ENCODE data around the gene IFRD2. TPM values are rescaled to one million over a fixed set of nuclear protein-coding genes. Genes with fewer than 3 reads are reported as not detected.
A peak's percentile ranks its signal among the peaks of the same experiment; 100 is the strongest.

The IFRD2 gene
- total and polyA plus RNA-seq, 2 donors (not counting 1 experiment from before 2014, with no cell fraction given) = 28.1 to 51.0 TPM

GRCh38 chr3:50268703-50269451, 23.4 kb downstream of the IFRD2 start, which contains the start of gene SEMA3B:
SEMA3B (plus strand) TSS chr3:50269147; CDS start chr3:50269241, 94 bp downstream.
- Histone ChIP-seq H3K9ac (ENCODE audit: insufficient read depth, low read length) (no peak within 1 kb of the TSS), H3K36me3 (ENCODE audit: control insufficient read depth, insufficient read depth, low read length) (no peaks in the 10 kb centered on the region), H2AFZ (ENCODE audit: low read length) (no peak within 1 kb of the TSS), H3K27ac (ENCODE audit: insufficient read depth, low read length) (peak within 1 kb of the TSS; percentile 14), H3K79me2 (ENCODE audit: control insufficient read depth, insufficient read depth, low read length) (no peaks in the 10 kb centered on the region), H3K4me2 (ENCODE audit: extremely low read depth, insufficient read depth, low read length) (peak within 1 kb of the TSS; percentile 88), H3K4me3 (replicated peaks in 1 of 4; ENCODE audit: control extremely low read depth in 1 of 4, insufficient read depth in 1 of 4, low read depth in 3 of 4, low read length in 4 of 4) (peak within 1 kb of the TSS; percentile 46 to 64 (median 55)), H4K20me1 (ENCODE audit: control insufficient read depth, extremely low read depth, insufficient read depth, low read length) (no peaks in the 10 kb centered on the region), H3K4me1 (ENCODE audit: control insufficient read depth, extremely low read depth, insufficient read depth, low read length) (peaks cover 63% of the 10 kb centered on the region), H3K9me3 (ENCODE audit: control insufficient read depth, insufficient read depth, low read depth, low read length) (no peaks in the 10 kb centered on the region), H3K27me3 (ENCODE audit: control insufficient read depth, insufficient read depth, low read length) (no peaks in the 10 kb centered on the region)
- TF ChIP-seq CTCF (conservative IDR thresholded peaks at IDR 0.05 in 1 of 2, IDR thresholded peaks at IDR 0.05 in 1 of 2; ENCODE audit: low read depth in 1 of 2, low read length in 2 of 2) (no peak), EZH2 (IDR thresholded peaks at IDR 0.05; ENCODE audit: low read length, missing control alignments) (no peak)
- peak; percentile 29 to 71 for DNase-seq (ENCODE audit: low read depth in 2 of 2)

- no peak for TF ChIP-seq CTCF (conservative IDR thresholded peaks at IDR 0.05 in 1 of 2, IDR thresholded peaks at IDR 0.05 in 1 of 2; ENCODE audit: low read depth in 1 of 2, low read length in 2 of 2)
- no peaks in the 10 kb centered on the region for H3K79me2 ChIP-seq (ENCODE audit: control insufficient read depth, insufficient read depth, low read length)
- H3K4me2 ChIP-seq (ENCODE audit: extremely low read depth, insufficient read depth, low read length) = peak overlapping the region; percentile 73
- H3K9me3 ChIP-seq (ENCODE audit: control insufficient read depth, insufficient read depth, low read depth, low read length) = no peaks in the 10 kb centered on the region
- H3K27ac ChIP-seq (ENCODE audit: insufficient read depth, low read length) = no peak overlapping the region
- no peaks in the 10 kb centered on the region for H3K36me3 ChIP-seq (ENCODE audit: control insufficient read depth, insufficient read depth, low read length)
- DNase-seq (ENCODE audit: low read depth in 2 of 2) = no peak
- H3K4me3 ChIP-seq (replicated peaks in 1 of 4; ENCODE audit: control extremely low read depth in 1 of 4, insufficient read depth in 1 of 4, low read depth in 3 of 4, low read length in 4 of 4) = peak overlapping the region in 2 of 4 experiments; percentile 57 to 64
- H2AFZ ChIP-seq (ENCODE audit: low read length) = no peak overlapping the region
- peaks cover 64% of the 10 kb centered on the region for H3K4me1 ChIP-seq (ENCODE audit: control insufficient read depth, extremely low read depth, insufficient read depth, low read length)
- H4K20me1 ChIP-seq (ENCODE audit: control insufficient read depth, extremely low read depth, insufficient read depth, low read length) = no peaks in the 10 kb centered on the region
- no peaks in the 10 kb centered on the region for H3K27me3 ChIP-seq (ENCODE audit: control insufficient read depth, insufficient read depth, low read length)
- H3K9ac ChIP-seq (ENCODE audit: insufficient read depth, low read length) = no peak overlapping the region
Observed at GRCh38 chr3:50268276-50268675, 24.0 kb downstream of the IFRD2 start.

- Histone ChIP-seq H3K9ac (ENCODE audit: insufficient read depth, low read length) (peak overlapping the region; percentile 45), H3K4me1 (ENCODE audit: control insufficient read depth, extremely low read depth, insufficient read depth, low read length) (peaks cover 60% of the 10 kb centered on the region), H3K27ac (ENCODE audit: insufficient read depth, low read length) (no peak overlapping the region), H3K4me3 (replicated peaks in 1 of 4; ENCODE audit: control extremely low read depth in 1 of 4, insufficient read depth in 1 of 4, low read depth in 3 of 4, low read length in 4 of 4) (peak overlapping the region; percentile 46 to 64 (median 55)), H4K20me1 (ENCODE audit: control insufficient read depth, extremely low read depth, insufficient read depth, low read length) (no peaks in the 10 kb centered on the region), H3K79me2 (ENCODE audit: control insufficient read depth, insufficient read depth, low read length) (no peaks in the 10 kb centered on the region), H3K36me3 (ENCODE audit: control insufficient read depth, insufficient read depth, low read length) (peaks cover 2% of the 10 kb centered on the region), H3K27me3 (ENCODE audit: control insufficient read depth, insufficient read depth, low read length) (no peaks in the 10 kb centered on the region), H3K4me2 (ENCODE audit: extremely low read depth, insufficient read depth, low read length) (peak overlapping the region; percentile 73), H2AFZ (ENCODE audit: low read length) (peak overlapping the region; percentile 43), H3K9me3 (ENCODE audit: control insufficient read depth, insufficient read depth, low read depth, low read length) (no peaks in the 10 kb centered on the region)
- no peak for TF ChIP-seq CTCF (conservative IDR thresholded peaks at IDR 0.05 in 1 of 2, IDR thresholded peaks at IDR 0.05 in 1 of 2; ENCODE audit: low read depth in 1 of 2, low read length in 2 of 2)
- TF ChIP-seq EZH2 (IDR thresholded peaks at IDR 0.05; ENCODE audit: low read length, missing control alignments) = no peak
- peak in 1 of 2 donors; percentile 28 for DNase-seq (ENCODE audit: low read depth in 2 of 2)
Observed at GRCh38 chr3:50267280-50267913, 24.8 kb downstream of the IFRD2 start.
